Measurements from ENCODE around the gene HS3ST4.

The HS3ST4 gene

GRCh38 chr16:26120729-26121128 lies 429.0 kb downstream of the HS3ST4 start:
- DNase-seq, result no peak

DNA sequence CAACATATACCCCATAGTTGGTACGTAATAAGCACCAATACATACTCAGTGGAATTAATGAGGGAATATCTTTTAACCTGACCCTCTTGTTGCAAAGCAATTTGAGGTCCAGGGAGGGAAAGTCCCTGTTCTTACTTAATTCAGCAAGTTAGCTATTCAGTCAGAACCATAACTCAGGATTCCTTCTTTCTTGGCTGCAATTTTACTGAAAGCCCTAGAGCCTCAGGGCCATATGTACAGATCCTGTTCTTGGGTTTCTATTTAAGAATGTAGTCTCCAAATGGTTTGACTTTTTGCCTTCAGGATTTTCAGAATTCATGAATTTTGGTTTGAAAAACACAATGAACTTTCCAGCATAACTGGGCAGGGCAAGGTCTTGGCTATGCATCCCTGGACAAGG lies 436.5 kb downstream of the HS3ST4 start:
- no peak for DNase-seq

- DNase-seq, result no peak
Observed at GRCh38 chr16:26129997-26130396, 438.2 kb downstream of the HS3ST4 start.

DNA sequence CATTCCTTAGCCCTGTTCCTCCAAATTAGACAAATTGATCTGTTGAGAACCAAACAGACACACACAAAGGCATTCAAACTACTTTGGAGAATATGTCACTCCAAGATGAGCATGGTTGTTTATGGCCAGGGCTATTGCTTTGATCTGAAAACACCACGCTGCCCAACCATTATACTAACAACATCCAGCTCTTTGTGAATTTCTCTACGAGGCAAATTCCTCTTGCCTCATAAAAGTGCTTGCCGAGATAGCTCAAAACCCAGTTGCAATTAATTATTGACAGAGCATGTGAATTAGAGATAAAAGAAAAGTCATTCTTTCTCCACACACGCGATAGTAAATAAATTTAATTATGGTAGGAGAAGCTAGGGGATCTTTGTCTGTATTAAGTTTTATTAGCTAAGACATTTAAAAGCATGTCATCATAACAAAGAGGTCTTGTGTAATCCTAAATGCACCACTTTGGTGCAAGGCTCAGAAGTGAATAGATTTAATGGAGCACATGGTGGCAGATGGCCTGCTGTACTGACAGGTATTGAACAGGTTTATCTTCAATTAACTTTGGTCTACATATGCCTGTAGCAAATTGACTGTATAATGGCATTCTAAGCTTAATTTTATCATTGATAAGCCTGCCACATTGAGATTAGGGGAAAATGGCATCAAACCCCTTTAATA lies 441.8 kb downstream of the HS3ST4 start:
- DNase-seq, result no peak

DNA sequence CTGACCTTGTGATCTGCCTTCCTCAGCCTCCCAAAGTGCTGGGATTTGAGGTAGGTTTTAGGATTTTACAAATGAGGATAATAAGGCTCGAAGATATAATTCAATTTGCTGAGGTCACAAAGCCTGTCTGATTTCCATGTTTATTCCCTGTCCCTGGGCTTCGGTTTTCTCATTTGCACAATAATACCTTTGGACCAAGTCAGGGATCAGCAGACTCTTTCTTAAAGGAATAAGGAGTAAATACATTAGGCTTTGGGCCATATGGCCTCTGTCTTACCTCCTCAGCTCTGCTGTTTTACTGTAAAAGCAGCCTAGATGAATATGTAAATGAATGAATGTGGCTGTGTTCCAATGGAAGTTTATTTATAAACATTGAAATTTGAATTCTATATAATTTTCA lies 442.8 kb downstream of the HS3ST4 start:
- no peak for DNase-seq

DNA sequence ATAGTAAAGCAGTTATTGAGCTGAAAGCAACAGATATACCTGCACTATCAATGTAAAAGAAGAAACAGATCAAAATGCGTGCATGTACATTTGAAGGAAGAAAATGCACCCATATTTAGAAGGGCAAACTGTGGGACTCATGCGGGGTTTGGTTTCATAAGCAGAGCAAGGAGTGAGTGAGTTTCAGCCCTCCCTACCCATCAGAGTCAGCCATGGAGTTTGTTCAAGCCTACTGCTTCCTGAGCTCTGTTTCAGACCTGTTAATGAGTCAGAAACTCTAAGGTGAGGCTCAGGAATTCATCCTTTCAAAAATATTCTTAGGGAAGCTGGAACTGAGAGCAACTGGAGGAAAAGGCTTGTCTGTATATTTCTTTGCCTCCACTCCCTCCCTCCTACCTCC lies 446.2 kb downstream of the HS3ST4 start:
- no peak for DNase-seq

GRCh38 chr16:26139091-26139490 lies 447.3 kb downstream of the HS3ST4 start:
- DNase-seq, result no peak

DNA sequence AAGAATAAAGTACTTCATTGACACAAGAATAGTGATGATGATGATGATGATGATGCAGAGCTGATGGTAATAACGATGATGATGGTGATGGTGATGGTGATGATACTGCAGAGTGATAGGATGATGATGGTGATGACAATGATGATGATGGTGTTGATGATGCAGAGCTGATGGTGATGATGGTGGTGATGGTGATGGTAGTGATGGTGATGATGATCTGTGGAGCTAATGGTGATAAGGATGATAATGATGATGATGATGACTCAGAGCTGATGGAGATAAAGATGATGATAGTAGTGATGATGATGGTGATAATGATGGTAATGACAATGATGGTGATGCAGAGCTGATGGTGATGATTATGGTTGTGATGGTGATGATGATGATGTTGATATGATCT lies 448.1 kb downstream of the HS3ST4 start:
- DNase-seq, result no peak

- DNase-seq, result no peak
Observed at GRCh38 chr16:26149364-26150190, 457.8 kb downstream of the HS3ST4 start.

- DNase-seq, result no peak
Observed at GRCh38 chr16:26155221-26155620, 463.5 kb downstream of the HS3ST4 start.

DNA sequence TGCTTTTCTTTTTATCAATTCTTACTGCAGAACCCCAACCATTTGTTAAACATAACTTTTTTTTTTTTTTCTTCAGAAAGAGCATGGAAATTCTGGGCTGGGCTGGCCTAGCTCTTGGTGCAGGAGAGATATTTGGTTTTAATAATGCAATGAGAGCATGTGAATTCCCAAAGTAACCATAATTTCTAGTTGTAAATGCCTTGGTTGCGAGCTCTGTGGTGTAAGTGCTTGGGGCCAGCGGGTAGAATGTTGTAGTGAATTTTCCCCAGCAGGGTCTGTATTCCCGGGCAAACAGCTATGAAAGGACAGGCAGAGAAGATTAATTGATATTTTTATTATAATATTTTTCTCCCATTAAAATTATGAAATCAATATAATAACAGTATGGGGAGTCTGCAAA lies 465.6 kb downstream of the HS3ST4 start:
- DNase-seq, result no peak

GRCh38 chr16:26158142-26158759 lies 466.5 kb downstream of the HS3ST4 start:
- no peak for DNase-seq

- DNase-seq, result no peak
Observed at GRCh38 chr16:26161461-26162180, 469.9 kb downstream of the HS3ST4 start.

DNA sequence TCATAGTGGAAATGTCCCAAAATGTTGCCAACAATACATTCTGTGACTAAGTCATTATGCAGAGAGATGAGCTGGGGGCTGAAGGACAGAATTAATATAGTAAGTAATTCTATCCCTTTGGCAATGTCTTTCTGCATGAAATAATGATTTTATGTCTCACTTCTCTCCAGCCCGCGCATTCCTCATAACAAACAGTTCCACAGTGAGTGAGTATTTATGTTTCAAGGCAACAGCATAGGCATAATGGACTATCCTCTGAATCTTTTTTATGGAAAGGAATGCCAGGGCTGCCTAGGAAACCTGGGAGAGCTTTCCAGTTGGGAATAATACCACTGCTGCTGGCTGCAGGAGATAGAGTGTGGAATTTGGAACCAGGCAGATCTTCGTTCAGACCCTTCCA lies 477.7 kb downstream of the HS3ST4 start:
- no peak for DNase-seq

DNA sequence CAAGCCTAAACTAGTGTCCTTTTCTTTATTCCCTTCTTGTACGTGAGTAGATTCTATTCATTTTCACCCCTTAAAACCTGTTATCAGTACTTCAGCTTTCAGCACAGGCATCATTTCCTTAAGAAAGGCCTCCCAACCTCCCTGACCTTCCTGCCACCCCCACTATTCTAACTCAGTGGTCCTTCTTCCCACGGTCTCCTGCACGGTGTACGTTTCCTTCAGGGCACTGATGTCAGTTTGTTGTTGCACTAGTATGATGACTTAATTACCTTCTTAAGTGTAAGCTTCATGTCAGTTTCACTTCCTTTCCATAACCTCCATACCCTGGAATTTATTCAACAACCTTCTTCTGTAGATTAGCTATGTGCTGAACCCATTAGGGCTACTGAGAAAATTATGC lies 484.2 kb downstream of the HS3ST4 start:
- no peak for DNase-seq

DNA sequence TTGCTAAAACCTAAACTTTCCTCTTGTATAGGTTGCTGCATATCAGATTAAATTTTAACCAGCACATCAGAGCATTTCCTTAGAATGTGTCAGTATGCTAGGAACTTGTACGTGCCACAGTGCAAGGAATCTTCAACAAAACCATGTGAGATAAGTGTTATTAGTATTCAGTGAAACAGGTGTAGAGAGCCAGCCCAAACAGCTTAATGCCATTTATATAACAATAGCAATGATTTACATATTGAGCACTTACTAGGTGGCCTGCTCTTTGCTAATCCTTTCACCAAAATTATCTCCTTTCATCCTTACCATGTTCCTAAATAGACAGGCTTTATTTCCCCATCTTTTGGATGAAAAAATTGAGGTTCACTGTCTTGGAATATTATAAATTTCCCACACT lies 485.7 kb downstream of the HS3ST4 start:
- DNase-seq, result no peak

DNA sequence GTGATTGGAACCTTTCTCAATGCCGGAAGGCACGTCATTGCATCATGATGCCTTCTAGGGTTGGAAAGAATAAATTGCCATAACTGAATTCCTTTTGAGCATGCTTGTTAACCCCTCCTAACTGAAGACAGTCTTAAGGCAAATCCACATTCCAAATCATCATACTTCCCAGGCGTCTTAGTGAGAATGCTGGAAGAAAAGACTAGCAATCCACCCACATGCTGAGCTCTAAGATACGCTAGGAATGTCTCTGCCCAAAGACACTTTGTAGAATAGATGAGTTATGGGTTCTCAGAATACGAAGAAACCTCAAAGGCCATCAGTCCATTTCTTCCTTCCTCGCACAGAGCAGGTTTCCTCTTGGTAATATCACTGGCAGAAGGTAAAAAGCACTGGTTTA lies 486.5 kb downstream of the HS3ST4 start:
- no peak for DNase-seq

- DNase-seq, result no peak
Observed at GRCh38 chr16:26186091-26186615, 494.4 kb downstream of the HS3ST4 start.
